Endothelial cell (in vitro differentiated cells): ENCODE data around the gene FUS. TPM values are rescaled to one million over a fixed set of nuclear protein-coding genes. Genes with fewer than 3 reads are reported as not detected.

Experiments used
- total RNA-seq: library from RNA; stranded (reverse); fragmentation: NEBNext Ultra II Directional; extraction: Animal tissue kit (Norgen Biotek cat#: 25700); gene quantifications from one replicate; pipeline ENCODE4 v1.2.1, GENCODE V29; 2021; ENCODE audit not compliant: unreplicated experiment

Gene FUS
- total RNA-seq, 1 donor from 2014 or later = 590 TPM

Other genes with a start within 250 kb of the FUS start
- gene ORAI3, start 231.1 kb upstream of the FUS start, total RNA-seq = 42.9 TPM
- gene SETD1A, start 222.4 kb upstream of the FUS start, total RNA-seq = 23.4 TPM
- gene HSD3B7, start 194.9 kb upstream of the FUS start, total RNA-seq = 5.3 TPM
- gene STX1B, start 169.5 kb upstream of the FUS start, total RNA-seq = 5.5 TPM
- gene STX4, start 146.6 kb upstream of the FUS start, total RNA-seq = 74.2 TPM
- 13.6 TPM for gene ZNF668, start 105.9 kb upstream of the FUS start, total RNA-seq
- 25.5 TPM for gene ZNF646, start 105.7 kb upstream of the FUS start, total RNA-seq
- gene PRSS53, start 91.2 kb upstream of the FUS start, total RNA-seq = 1.8 TPM
- gene VKORC1, start 85.3 kb upstream of the FUS start, total RNA-seq = 59.6 TPM
- gene BCKDK, start 71.8 kb upstream of the FUS start, total RNA-seq = 56.8 TPM
- 49.7 TPM for gene KAT8, start 62.5 kb upstream of the FUS start, total RNA-seq
- 3.8 TPM for gene PRSS8, start 44.4 kb upstream of the FUS start, total RNA-seq
- gene PRSS36, start 30.1 kb upstream of the FUS start, total RNA-seq = 0.74 TPM
- 35.6 TPM for gene PYCARD, start 22.6 kb downstream of the FUS start, total RNA-seq
- 0.18 TPM for gene TRIM72, start 34.0 kb downstream of the FUS start, total RNA-seq
- gene PYDC1, start 37.0 kb downstream of the FUS start, total RNA-seq = not detected
- 0.74 TPM for gene ITGAM, start 79.8 kb downstream of the FUS start, total RNA-seq
- gene ITGAX, start 175.0 kb downstream of the FUS start, total RNA-seq = not detected
- not detected for gene ITGAD, start 213.2 kb downstream of the FUS start, total RNA-seq
- gene COX6A2, start 248.2 kb downstream of the FUS start, total RNA-seq = not detected